ENCODE measurements around the gene ZSWIM1.
A peak's percentile ranks its signal among the peaks of the same experiment; 100 is the strongest.

DNA sequence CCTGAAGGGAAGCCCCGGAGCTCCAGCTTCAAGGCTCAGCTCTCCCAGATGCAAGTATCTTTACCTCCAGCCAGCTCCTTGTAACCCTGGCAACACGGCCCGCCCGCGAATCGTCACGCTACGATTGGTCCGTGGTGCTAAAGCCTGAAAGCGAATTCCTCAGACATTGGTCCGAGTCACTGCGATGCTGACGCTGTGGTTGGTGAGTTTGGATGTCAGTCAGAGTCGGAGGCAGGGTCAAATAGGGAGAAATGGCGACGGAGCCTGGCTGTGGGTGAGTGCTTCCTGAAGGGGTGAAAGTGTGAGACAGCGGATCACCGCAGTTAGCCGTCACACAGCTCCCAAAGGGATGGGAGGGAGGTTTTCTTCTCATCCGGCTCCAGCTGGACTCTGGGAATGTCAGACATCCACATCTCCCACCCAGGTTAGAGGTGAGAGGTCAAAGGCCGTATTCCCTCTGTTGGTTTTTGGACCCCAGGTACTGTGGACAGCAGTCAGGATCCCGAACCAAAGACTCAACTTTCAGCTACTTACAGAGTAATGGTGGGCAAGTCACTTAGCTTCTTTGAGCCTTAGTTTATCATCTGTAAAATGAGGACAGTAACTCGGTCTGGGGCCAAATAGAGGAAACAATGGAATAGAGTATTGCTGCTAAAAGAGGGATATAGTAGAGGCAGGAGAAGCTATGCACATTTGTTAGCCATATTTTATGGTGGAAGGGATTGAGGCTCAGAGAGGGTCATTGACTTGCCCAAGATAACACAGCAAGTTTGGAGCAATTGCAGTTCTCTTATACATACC lies at the start of gene ZSWIM1:
- TF ChIP-seq, protein P1, sequence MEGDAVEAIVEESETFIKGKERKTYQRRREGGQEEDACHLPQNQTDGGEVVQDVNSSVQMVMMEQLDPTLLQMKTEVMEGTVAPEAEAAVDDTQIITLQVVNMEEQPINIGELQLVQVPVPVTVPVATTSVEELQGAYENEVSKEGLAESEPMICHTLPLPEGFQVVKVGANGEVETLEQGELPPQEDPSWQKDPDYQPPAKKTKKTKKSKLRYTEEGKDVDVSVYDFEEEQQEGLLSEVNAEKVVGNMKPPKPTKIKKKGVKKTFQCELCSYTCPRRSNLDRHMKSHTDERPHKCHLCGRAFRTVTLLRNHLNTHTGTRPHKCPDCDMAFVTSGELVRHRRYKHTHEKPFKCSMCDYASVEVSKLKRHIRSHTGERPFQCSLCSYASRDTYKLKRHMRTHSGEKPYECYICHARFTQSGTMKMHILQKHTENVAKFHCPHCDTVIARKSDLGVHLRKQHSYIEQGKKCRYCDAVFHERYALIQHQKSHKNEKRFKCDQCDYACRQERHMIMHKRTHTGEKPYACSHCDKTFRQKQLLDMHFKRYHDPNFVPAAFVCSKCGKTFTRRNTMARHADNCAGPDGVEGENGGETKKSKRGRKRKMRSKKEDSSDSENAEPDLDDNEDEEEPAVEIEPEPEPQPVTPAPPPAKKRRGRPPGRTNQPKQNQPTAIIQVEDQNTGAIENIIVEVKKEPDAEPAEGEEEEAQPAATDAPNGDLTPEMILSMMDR (conservative IDR thresholded peaks at IDR 0.05; ENCODE audit: low read depth, low read length) = no peak
- peak; percentile 67; the same call in 1 of the 2 replicates for TF ChIP-seq FOS (IDR thresholded peaks at IDR 0.05; ENCODE audit: low read depth, low read length)
- TF ChIP-seq, protein P2, sequence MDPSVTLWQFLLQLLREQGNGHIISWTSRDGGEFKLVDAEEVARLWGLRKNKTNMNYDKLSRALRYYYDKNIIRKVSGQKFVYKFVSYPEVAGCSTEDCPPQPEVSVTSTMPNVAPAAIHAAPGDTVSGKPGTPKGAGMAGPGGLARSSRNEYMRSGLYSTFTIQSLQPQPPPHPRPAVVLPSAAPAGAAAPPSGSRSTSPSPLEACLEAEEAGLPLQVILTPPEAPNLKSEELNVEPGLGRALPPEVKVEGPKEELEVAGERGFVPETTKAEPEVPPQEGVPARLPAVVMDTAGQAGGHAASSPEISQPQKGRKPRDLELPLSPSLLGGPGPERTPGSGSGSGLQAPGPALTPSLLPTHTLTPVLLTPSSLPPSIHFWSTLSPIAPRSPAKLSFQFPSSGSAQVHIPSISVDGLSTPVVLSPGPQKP (IDR thresholded peaks at IDR 0.05; ENCODE audit: borderline replicate concordance, low read depth, low read length) = no peak
- TF ChIP-seq BHLHE40 (IDR thresholded peaks at IDR 0.05; ENCODE audit: low read depth, low read length) = no peak
- no peak for TF ChIP-seq SMC3 (IDR thresholded peaks at IDR 0.05; ENCODE audit: low read depth, low read length)
- TF ChIP-seq POLR2A (IDR thresholded peaks at IDR 0.05; ENCODE audit: low read depth, low read length) = peak; percentile 92
- peak; percentile 27; the same call in 1 of the 2 replicates for TF ChIP-seq RFX5 (IDR thresholded peaks at IDR 0.05; ENCODE audit: low read depth, low read length)
- TF ChIP-seq RAD21 (IDR thresholded peaks at IDR 0.05; ENCODE audit: low read length) = no peak
